Sigmoid colon (tissue), 7 donors: Measurements from ENCODE around the gene DPT. TPM values are rescaled to one million over a fixed set of nuclear protein-coding genes. Genes with fewer than 3 reads are reported as not detected.
"Not testable (repeated sequence)": the region's sequence is repeated elsewhere in the genome, so short reads cannot be mapped to it uniquely, and the experiment has no call there.

Experiments used
- DNase-seq: peaks from one replicate; pipeline ENCODE4 v3.0.0-alpha.2; 2019
- H3K27ac ChIP-seq, 4 donors: fragments of 200-600 bp; sonication (generic); one replicate each; pipeline ENCODE4 v1.5.1; 2016 to 2019; ENCODE audit warnings: mild to moderate bottlenecking in 1 of 4
- H3K27me3 ChIP-seq, 3 donors: fragments of 200-600 bp; sonication (generic); one replicate each; pipeline ENCODE4 v1.5.1; 2019; ENCODE audit warnings: mild to moderate bottlenecking in 1 of 3
- H3K36me3 ChIP-seq, 4 donors: fragments of 200-600 bp; sonication (generic); one replicate each; pipeline ENCODE4 v1.5.1; 2016 to 2019
- H3K4me1 ChIP-seq, 4 donors: fragments of 200-600 bp; sonication (generic); one replicate each; pipeline ENCODE4 v1.5.1; 2017 to 2019
- H3K4me3 ChIP-seq, 4 donors: fragments of 200-600 bp; sonication (generic); one replicate each; pipeline ENCODE4 v1.5.1; 2017 to 2019; ENCODE audit warnings: mild to moderate bottlenecking in 2 of 4, moderate library complexity in 1 of 4
- H3K9me3 ChIP-seq, 4 donors: fragments of 200-600 bp in 3 of 4; sonication (generic) in 3 of 4; one replicate each; pipeline versions ENCODE4 v1.5.1 to v1.6.1; 2013 to 2019
- CTCF ChIP-seq, 4 experiments: fragments of 450-650 bp in 3 of 4; fragments of 200-600 bp in 1 of 4; IDR thresholded peaks; one replicate each; pipeline ENCODE4 v1.5.1; 2016 to 2019; ENCODE audit warnings: antibody characterized with exemption in 4 of 4, mild to moderate bottlenecking in 3 of 4, moderate library complexity in 2 of 4
- EP300 ChIP-seq, 4 donors: sonication (generic); formaldehyde crosslinking; IDR thresholded peaks; one replicate each; pipeline ENCODE4 v1.6.1; 2017; ENCODE audit warnings: antibody characterized with exemption in 4 of 4
- POLR2A ChIP-seq, 2 donors: fragments of 450-650 bp; IDR thresholded peaks; one replicate each; pipeline ENCODE4 v1.6.1; 2016; ENCODE audit warnings: antibody characterized with exemption in 2 of 2, mild to moderate bottlenecking in 2 of 2, moderate library complexity in 2 of 2
- POLR2AphosphoS5 ChIP-seq, 4 donors: sonication (generic); formaldehyde crosslinking; IDR thresholded peaks; one replicate each; pipeline ENCODE4 v1.6.1; 2017; ENCODE audit warnings: antibody characterized with exemption in 4 of 4
- WGBS, 2 donors: extraction: QIAGEN DNeasy Blood & Tissue Kit; methylation state at CpG; one replicate each; pipeline ENCODE4 v1.1.7; 2013; 5-methylcytosine and 5-hydroxymethylcytosine counted together
- intact Hi-C: fragments of 100-400 bp; cut with DNase I; formaldehyde crosslinking; loops from one replicate; pipeline ENCODE4 v1.15.1; 2023
- polyA plus RNA-seq, 3 donors: library from polyadenylated mRNA; stranded (reverse); fragments of 200-250 nt; gene quantifications; one replicate each; pipeline ENCODE4 v1.2.3, GENCODE V29; 2013
- total RNA-seq, 4 donors: library from RNA; depleted of rRNA; stranded (reverse); fragments of >200 nt; gene quantifications; one replicate each; pipeline ENCODE4 v1.1.0, GENCODE V29; 2016
- donor health status: healthy with polysubstance abuse.
- donor health status: Bipolar disorder and iron deficiency.
- donor health status: healthy.

DPT gene
- total RNA-seq (100 to 1,000 TPM; 249 to 519 (median 301) TPM), polyA plus RNA-seq (100 to 1,000 TPM in 1 of 3 donors, 10 to 100 TPM in 1, 1 to 10 TPM in 1; 2.1 to 128 (median 25.4) TPM)

GRCh38 chr1:168728473-168729404, at the start of gene DPT:
TSS of gene DPT (minus strand) at chr1:168729206. CDS start at chr1:168729174, 32 bp downstream.
- intact Hi-C loops = no loop called here
- no peaks in the 10 kb centered on the region for H3K27me3 ChIP-seq

GRCh38 chr1:168775366-168775765, 46.4 kb upstream of the DPT start:
- Histone ChIP-seq H3K9me3 (no peaks in the 10 kb centered on the region), H3K27ac (no peak overlapping the region), H3K36me3 (no peaks in the 10 kb centered on the region), H3K27me3 (no peaks in the 10 kb centered on the region), H3K4me1 (peaks cover 0 to 26% (median 21%) of the 10 kb centered on the region in 4 donors), H3K4me3 (no peak overlapping the region)
- 91 to 96% methylated on average over 3 of the region's 3 CpGs for WGBS, 2 donors
- TF ChIP-seq POLR2A (IDR thresholded peaks at IDR 0.05) = no peak
- no peak for TF ChIP-seq EP300 (IDR thresholded peaks at IDR 0.05)
- no peak for TF ChIP-seq CTCF (IDR thresholded peaks at IDR 0.05)
- no peak for TF ChIP-seq POLR2AphosphoS5 (IDR thresholded peaks at IDR 0.05)
- intact Hi-C loops = no loop called here
- DNase-seq = no peak

More at GRCh38 chr1:168728473-168729404, at the start of gene DPT:
- H3K9me3 ChIP-seq = no peaks in the 10 kb centered on the region
- peak within 1 kb of the TSS; percentile 50 to 67 (median 51) for H3K27ac ChIP-seq
- peak within 1 kb of the TSS; percentile 19 to 44 (median 34) for H3K4me3 ChIP-seq
- 74 to 92% methylated on average over 14 of the region's 14 CpGs for WGBS, 2 donors
- TF ChIP-seq EP300 (IDR thresholded peaks at IDR 0.05) (no peak), POLR2A (IDR thresholded peaks at IDR 0.05) (no peak), POLR2AphosphoS5 (IDR thresholded peaks at IDR 0.05) (peak; percentile 74 to 83 (median 82))
- H3K4me1 ChIP-seq = peaks cover 0 to 19% (median 8%) of the 10 kb centered on the region in 4 donors
- H3K36me3 ChIP-seq = no peaks in the 10 kb centered on the region
- peak; percentile 87 for DNase-seq

GRCh38 chr1:168774241-168774640, 45.2 kb upstream of the DPT start:
- H3K4me3 ChIP-seq = no peak overlapping the region
- no peaks in the 10 kb centered on the region for H3K9me3 ChIP-seq
- TF ChIP-seq EP300 (IDR thresholded peaks at IDR 0.05) (no peak), POLR2AphosphoS5 (IDR thresholded peaks at IDR 0.05) (peak in 1 of 4 donors; percentile 25)
- no peaks in the 10 kb centered on the region for H3K36me3 ChIP-seq
- peaks cover 0 to 27% (median 21%) of the 10 kb centered on the region in 4 donors for H3K4me1 ChIP-seq
- H3K27me3 ChIP-seq = no peaks in the 10 kb centered on the region
- H3K27ac ChIP-seq = peak overlapping the region in 2 of 4 donors; percentile 13 to 17
- peak; percentile 84 for DNase-seq
- 70 to 91% methylated on average over 1 of the region's 1 CpG for WGBS, 2 donors
- intact Hi-C loops = no loop called here

- no peak for DNase-seq
- 42 to 53% methylated on average over 2 of the region's 2 CpGs for WGBS, 2 donors
- TF ChIP-seq POLR2A (IDR thresholded peaks at IDR 0.05) (no peak), EP300 (IDR thresholded peaks at IDR 0.05) (no peak), CTCF (IDR thresholded peaks at IDR 0.05) (no peak), POLR2AphosphoS5 (IDR thresholded peaks at IDR 0.05) (no peak)
- no peak overlapping the region for H3K27ac ChIP-seq
- intact Hi-C loops = no loop called here
- no peaks in the 10 kb centered on the region for H3K9me3 ChIP-seq
- H3K27me3 ChIP-seq = no peaks in the 10 kb centered on the region
- H3K4me1 ChIP-seq = peaks cover 0 to 44% (median 35%) of the 10 kb centered on the region in 4 donors
- H3K36me3 ChIP-seq = no peaks in the 10 kb centered on the region
- H3K4me3 ChIP-seq = no peak overlapping the region
Observed at GRCh38 chr1:168772428-168773060, 43.5 kb upstream of the DPT start.

- DNase-seq = no peak
- Histone ChIP-seq H3K27me3 (no peaks in the 10 kb centered on the region), H3K4me3 (no peak overlapping the region), H3K36me3 (no peaks in the 10 kb centered on the region), H3K4me1 (peaks cover 0 to 50% (median 38%) of the 10 kb centered on the region in 4 donors), H3K9me3 (no peaks in the 10 kb centered on the region), H3K27ac (no peak overlapping the region)
- WGBS, 2 donors = 83 to 88% methylated on average over 4 of the region's 4 CpGs
- intact Hi-C loops = no loop called here
- TF ChIP-seq POLR2AphosphoS5 (IDR thresholded peaks at IDR 0.05) = no peak
- TF ChIP-seq CTCF (IDR thresholded peaks at IDR 0.05) = no peak
- TF ChIP-seq EP300 (IDR thresholded peaks at IDR 0.05) = no peak
- TF ChIP-seq POLR2A (IDR thresholded peaks at IDR 0.05) = no peak
Observed at GRCh38 chr1:168771104-168771630, 42.2 kb upstream of the DPT start.

GRCh38 chr1:168769893-168770292, 40.9 kb upstream of the DPT start:
- not testable (repeated sequence) for H3K27me3 ChIP-seq, H3K9me3 ChIP-seq, H3K27ac ChIP-seq, H3K36me3 ChIP-seq, H3K4me3 ChIP-seq, DNase-seq
- H3K4me1 ChIP-seq = peaks cover 0 to 50% (median 37%) of the 10 kb centered on the region in 4 donors
- intact Hi-C loops = loop anchor here (5.0 kb wide), 1 partner anchor 332 kb away; no protein-coding TSS in a partner anchor
- WGBS, 2 donors = 62 to 98% methylated on average over 3 of the region's 3 CpGs
